Measurements from ENCODE around the gene WNT11.

DNA sequence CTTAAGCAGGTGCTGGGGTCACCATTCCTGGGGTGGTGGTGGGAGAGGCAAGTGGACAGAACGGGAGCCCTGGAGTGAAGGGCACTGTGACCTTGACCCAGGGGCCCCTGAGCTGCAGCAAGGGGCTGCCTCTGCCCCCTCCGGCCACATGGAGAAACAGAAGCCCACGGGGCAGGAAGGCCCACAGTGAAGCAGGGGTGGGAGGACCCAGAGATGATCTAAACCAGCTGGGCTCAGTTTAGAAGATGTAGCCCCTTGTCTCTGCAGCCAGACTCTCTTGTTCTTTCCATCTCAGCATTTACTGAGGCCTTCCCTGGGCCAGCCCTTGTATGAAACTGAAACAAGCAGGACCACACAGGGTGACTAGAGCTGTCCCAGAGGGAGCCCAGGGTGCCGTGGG, 30.5 kb downstream of the WNT11 start:
- no peak for TF ChIP-seq ISL1 (CRISPR knock-in tag; IDR thresholded peaks at IDR 0.05)
- no peak for TF ChIP-seq GLIS3 (CRISPR knock-in tag; IDR thresholded peaks at IDR 0.05)
- TF ChIP-seq, protein P1, sequence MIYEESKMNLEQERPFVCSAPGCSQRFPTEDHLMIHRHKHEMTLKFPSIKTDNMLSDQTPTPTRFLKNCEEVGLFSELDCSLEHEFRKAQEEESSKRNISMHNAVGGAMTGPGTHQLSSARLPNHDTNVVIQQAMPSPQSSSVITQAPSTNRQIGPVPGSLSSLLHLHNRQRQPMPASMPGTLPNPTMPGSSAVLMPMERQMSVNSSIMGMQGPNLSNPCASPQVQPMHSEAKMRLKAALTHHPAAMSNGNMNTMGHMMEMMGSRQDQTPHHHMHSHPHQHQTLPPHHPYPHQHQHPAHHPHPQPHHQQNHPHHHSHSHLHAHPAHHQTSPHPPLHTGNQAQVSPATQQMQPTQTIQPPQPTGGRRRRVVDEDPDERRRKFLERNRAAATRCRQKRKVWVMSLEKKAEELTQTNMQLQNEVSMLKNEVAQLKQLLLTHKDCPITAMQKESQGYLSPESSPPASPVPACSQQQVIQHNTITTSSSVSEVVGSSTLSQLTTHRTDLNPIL (CRISPR knock-in tag; IDR thresholded peaks at IDR 0.05; ENCODE audit: low read depth) = no peak
- TF ChIP-seq ZFP3 (CRISPR knock-in tag; IDR thresholded peaks at IDR 0.05) = no peak
- no peak for TF ChIP-seq RARB (CRISPR knock-in tag; IDR thresholded peaks at IDR 0.05)
- no peak for TF ChIP-seq ZNF8 (CRISPR knock-in tag; IDR thresholded peaks at IDR 0.05)
- no peak for TF ChIP-seq ZNF565 (CRISPR knock-in tag; conservative IDR thresholded peaks at IDR 0.05; ENCODE audit: low read depth)
- TF ChIP-seq ZC3H10 (CRISPR knock-in tag; IDR thresholded peaks at IDR 0.05) = no peak

All from SK-N-SH treated with all-trans-retinoic acid at 6 μM for 48 hours (cell line).